SU-DHL-6 (cell line): ENCODE data around the gene PDHX.
A peak's percentile ranks its signal among the peaks of the same experiment; 100 is the strongest.
"Not testable (repeated sequence)": the region's sequence is repeated elsewhere in the genome, so short reads cannot be mapped to it uniquely, and the experiment has no call there.

Experiments used
- H2AFZ ChIP-seq: fragments of 200-600 bp; sonication (generic); 2 replicates; pipeline ENCODE4 v1.6.1; 2014; ENCODE audit warnings: low read depth, mild to moderate bottlenecking, moderate library complexity, mixed read lengths, antibody characterized with exemption, low read length; ENCODE audit not compliant: severe bottlenecking
- H3F3A ChIP-seq: fragments of 200-600 bp; shearing (Covaris generic); 2 replicates; pipeline ENCODE4 v1.6.0; 2016; ENCODE audit warnings: antibody characterized with exemption, mild to moderate bottlenecking; ENCODE audit not compliant: insufficient read depth
- H3K27ac ChIP-seq: fragments of 200-600 bp; sonication (generic); 2 replicates; pipeline ENCODE4 v1.5.1; 2016; ENCODE audit warnings: low read depth, mild to moderate bottlenecking, low read length, moderate library complexity, mixed read lengths
- H3K27me3 ChIP-seq: fragments of 200-600 bp; sonication (generic), shearing (Covaris generic); 2 replicates; pipeline ENCODE4 v1.6.0; 2014; ENCODE audit warnings: mild to moderate bottlenecking, low read length
- H3K36me3 ChIP-seq: fragments of 200-600 bp; sonication (generic); 2 replicates; pipeline ENCODE4 v1.6.1; 2014; ENCODE audit warnings: mild to moderate bottlenecking, low read length, mixed read lengths
- H3K4me2 ChIP-seq: fragments of 300-600, 200-600 bp; shearing (Covaris generic), sonication (generic); 2 replicates; pipeline ENCODE4 v1.6.0; 2014; ENCODE audit warnings: low read length, low read depth, mild to moderate bottlenecking; ENCODE audit not compliant: poor library complexity, severe bottlenecking
- H3K4me3 ChIP-seq: fragments of 200-600 bp; sonication (generic); 2 replicates; pipeline ENCODE4 v1.5.1; 2014; ENCODE audit warnings: antibody characterized with exemption, low read length, mild to moderate bottlenecking, mixed read lengths; ENCODE audit not compliant: insufficient read depth, poor library complexity, severe bottlenecking
- H3K79me2 ChIP-seq: fragments of 200-600 bp; sonication (generic); 2 replicates; pipeline ENCODE4 v1.6.1; 2014; ENCODE audit warnings: mild to moderate bottlenecking, low read length, moderate library complexity; ENCODE audit not compliant: insufficient read depth
- H3K9ac ChIP-seq: fragments of 200-600 bp; sonication (generic); 2 replicates; pipeline ENCODE4 v1.7.0; 2014; ENCODE audit warnings: mild to moderate bottlenecking, low read length
- H3K9me2 ChIP-seq: fragments of 200-600 bp; sonication (generic); replicated peaks from 2 replicates; pipeline ENCODE4 v1.6.1; 2014; ENCODE audit warnings: low read length; ENCODE audit not compliant: insufficient read depth
- H3K9me3 ChIP-seq: fragments of 200-600 bp; sonication (generic); 2 replicates; pipeline ENCODE4 v1.6.1; 2014; ENCODE audit warnings: low read length, mixed read lengths; ENCODE audit not compliant: insufficient read depth
- H4K20me1 ChIP-seq: fragments of 200-600 bp; sonication (generic); 2 replicates; pipeline ENCODE4 v1.6.1; 2014; ENCODE audit warnings: low read depth, mild to moderate bottlenecking, antibody characterized with exemption, low read length, moderate library complexity, mixed read lengths
- EZH2phosphoT487 ChIP-seq: fragments of 200-600 bp; sonication (generic), shearing (Covaris generic); conservative IDR thresholded peaks from 2 replicates; pipeline ENCODE4 v1.6.1; 2018; ENCODE audit warnings: mild to moderate bottlenecking, antibody characterized with exemption, low read length, moderate library complexity, mixed read lengths
- TF ChIP-seq, protein P1 (sequence below): fragments of 200-600 bp; sonication (generic); IDR thresholded peaks from one replicate; pipeline ENCODE4 v1.5.1; 2017; ENCODE audit warnings: antibody characterized with exemption, mild to moderate bottlenecking, low read length, moderate library complexity; ENCODE audit not compliant: insufficient read depth, poor library complexity, severe bottlenecking

Gene PDHX

DNA sequence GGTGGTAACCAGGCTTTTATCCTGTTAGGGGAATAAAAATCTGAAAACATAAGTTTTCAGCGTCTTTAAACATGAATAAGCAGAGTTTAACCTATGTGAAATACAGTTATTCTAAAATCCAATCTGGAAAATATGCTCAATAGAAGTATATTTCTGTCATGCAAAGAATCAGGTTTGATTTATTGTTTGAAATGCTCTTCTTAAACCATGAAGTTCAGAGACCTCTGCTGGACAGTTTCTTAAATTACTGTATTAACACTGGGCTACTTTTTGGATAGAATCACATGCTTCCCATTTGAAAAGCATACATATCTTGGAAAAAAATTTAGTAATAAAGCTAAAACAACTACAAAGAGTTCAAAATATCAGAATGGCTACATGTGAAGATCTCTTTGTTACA lies 25.6 kb upstream of the PDHX start:
- H3K4me2 ChIP-seq = no peak overlapping the region
- no peaks in the 10 kb centered on the region; the same call in 1 of the 2 replicates for H3F3A ChIP-seq
- H3K9me3 ChIP-seq = no peaks in the 10 kb centered on the region
- H3K4me3 ChIP-seq = no peak overlapping the region
- no peak overlapping the region for H3K27ac ChIP-seq
- no peaks in the 10 kb centered on the region for H4K20me1 ChIP-seq
- no peak overlapping the region for H2AFZ ChIP-seq
- H3K9ac ChIP-seq = no peak overlapping the region
- no peaks in the 10 kb centered on the region for H3K27me3 ChIP-seq
- H3K36me3 ChIP-seq = peaks cover 5% of the 10 kb centered on the region; the same call in 1 of the 2 replicates
- TF ChIP-seq, protein P1, sequence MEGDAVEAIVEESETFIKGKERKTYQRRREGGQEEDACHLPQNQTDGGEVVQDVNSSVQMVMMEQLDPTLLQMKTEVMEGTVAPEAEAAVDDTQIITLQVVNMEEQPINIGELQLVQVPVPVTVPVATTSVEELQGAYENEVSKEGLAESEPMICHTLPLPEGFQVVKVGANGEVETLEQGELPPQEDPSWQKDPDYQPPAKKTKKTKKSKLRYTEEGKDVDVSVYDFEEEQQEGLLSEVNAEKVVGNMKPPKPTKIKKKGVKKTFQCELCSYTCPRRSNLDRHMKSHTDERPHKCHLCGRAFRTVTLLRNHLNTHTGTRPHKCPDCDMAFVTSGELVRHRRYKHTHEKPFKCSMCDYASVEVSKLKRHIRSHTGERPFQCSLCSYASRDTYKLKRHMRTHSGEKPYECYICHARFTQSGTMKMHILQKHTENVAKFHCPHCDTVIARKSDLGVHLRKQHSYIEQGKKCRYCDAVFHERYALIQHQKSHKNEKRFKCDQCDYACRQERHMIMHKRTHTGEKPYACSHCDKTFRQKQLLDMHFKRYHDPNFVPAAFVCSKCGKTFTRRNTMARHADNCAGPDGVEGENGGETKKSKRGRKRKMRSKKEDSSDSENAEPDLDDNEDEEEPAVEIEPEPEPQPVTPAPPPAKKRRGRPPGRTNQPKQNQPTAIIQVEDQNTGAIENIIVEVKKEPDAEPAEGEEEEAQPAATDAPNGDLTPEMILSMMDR = peak; percentile 26
- no peak for TF ChIP-seq EZH2phosphoT487
- H3K9me2 ChIP-seq = no peaks in the 10 kb centered on the region
- 0 out of 2 replicates have a peak, but pooled peaks cover 8% of the 10 kb centered on the region for H3K79me2 ChIP-seq

DNA sequence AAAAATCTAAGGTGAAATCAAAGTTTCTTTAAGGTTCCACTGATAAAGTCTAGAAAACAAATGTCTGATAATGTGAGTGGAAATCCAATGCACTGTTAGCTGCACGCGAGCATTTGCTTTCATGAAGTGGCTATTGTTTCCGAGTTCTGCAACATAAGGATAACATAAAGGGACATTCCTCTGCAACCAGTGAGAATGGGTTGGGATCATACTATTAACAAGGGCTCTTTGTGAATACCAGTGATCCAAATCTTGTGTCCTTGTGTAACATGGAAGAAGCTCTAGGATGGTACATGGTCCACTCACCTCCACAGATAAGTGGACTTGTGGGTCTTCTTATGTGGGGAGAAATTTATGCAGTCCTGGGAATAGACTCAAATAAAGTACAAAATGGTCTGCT lies 24.8 kb upstream of the PDHX start:
- H3K9me2 ChIP-seq = no peaks in the 10 kb centered on the region
- peaks cover 11% of the 10 kb centered on the region; the same call in 1 of the 2 replicates for H3K79me2 ChIP-seq
- no peak overlapping the region for H3K9ac ChIP-seq
- peaks cover 2% of the 10 kb centered on the region; the same call in 1 of the 2 replicates for H3K9me3 ChIP-seq
- no peak overlapping the region for H3K27ac ChIP-seq
- H2AFZ ChIP-seq = no peak overlapping the region
- H3K4me2 ChIP-seq = no peak overlapping the region
- peaks cover 5% of the 10 kb centered on the region; the same call in 1 of the 2 replicates for H3K36me3 ChIP-seq
- no peaks in the 10 kb centered on the region; the same call in 1 of the 2 replicates for H3F3A ChIP-seq
- no peak overlapping the region for H3K4me3 ChIP-seq
- no peaks in the 10 kb centered on the region for H4K20me1 ChIP-seq
- TF ChIP-seq EZH2phosphoT487 = no peak
- TF ChIP-seq, protein P1 = no peak
- no peaks in the 10 kb centered on the region for H3K27me3 ChIP-seq

DNA sequence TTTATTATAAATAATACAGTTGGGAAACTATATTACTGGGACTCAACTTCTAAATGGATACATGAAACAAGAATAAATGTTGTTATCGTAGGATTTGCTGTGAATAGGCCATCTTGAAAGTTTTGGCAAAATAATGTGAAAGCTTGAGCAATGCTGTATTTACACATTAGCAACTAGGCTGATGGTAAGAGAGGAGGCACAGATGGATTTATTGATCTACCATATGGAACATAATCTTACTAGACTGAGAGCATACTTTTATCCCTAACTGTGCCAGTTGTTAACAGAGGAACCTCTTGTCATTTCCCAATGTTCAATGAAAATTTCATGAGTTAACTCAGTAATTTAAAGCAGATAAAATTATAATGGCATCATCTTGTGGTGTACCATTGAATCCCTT lies 23.0 kb upstream of the PDHX start:
- Histone ChIP-seq H3K9me2 (no peaks in the 10 kb centered on the region), H3K4me3 (no peak overlapping the region), H3K4me2 (no peak overlapping the region), H3K27me3 (no peaks in the 10 kb centered on the region), H3F3A (no peaks in the 10 kb centered on the region), H3K36me3 (peaks cover 8% of the 10 kb centered on the region; the same call in 1 of the 2 replicates), H3K79me2 (peaks cover 28% of the 10 kb centered on the region), H4K20me1 (no peaks in the 10 kb centered on the region), H2AFZ (no peak overlapping the region), H3K9me3 (peaks cover 8% of the 10 kb centered on the region; the same call in 1 of the 2 replicates), H3K27ac (no peak overlapping the region), H3K9ac (no peak overlapping the region)
- TF ChIP-seq, protein P1 = no peak
- TF ChIP-seq EZH2phosphoT487 = no peak

DNA sequence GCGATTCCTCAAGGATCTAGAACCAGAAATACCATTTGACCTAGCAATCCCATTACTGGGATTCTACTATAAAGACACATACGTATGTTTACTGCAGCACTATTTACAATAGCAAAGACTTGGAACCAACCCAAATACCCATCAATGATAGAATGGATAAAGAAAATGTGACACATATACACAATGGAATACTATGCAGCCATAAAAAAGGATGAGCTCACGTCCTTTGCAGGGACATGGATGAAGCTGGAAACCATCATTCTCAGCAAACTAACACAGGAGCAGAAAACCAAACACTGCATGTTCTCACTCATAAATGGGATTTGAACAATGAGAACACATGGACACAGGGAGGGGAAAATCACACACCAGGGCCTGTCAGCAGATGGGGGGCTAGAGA lies 20.2 kb upstream of the PDHX start:
- peaks cover 41% of the 10 kb centered on the region for H3K79me2 ChIP-seq
- not testable (repeated sequence) for H4K20me1 ChIP-seq, H3K4me2 ChIP-seq, H3K4me3 ChIP-seq, H3F3A ChIP-seq, H2AFZ ChIP-seq, H3K27me3 ChIP-seq, H3K9ac ChIP-seq, H3K36me3 ChIP-seq, H3K9me2 ChIP-seq, H3K27ac ChIP-seq
- H3K9me3 ChIP-seq = peaks cover 32% of the 10 kb centered on the region; the same call in 1 of the 2 replicates
